Adrenal gland (tissue), 12 donors: Measurements from ENCODE around the gene WDR77. TPM values are rescaled to one million over a fixed set of nuclear protein-coding genes. Genes with fewer than 3 reads are reported as not detected.
A peak's percentile ranks its signal among the peaks of the same experiment; 100 is the strongest.

Experiments
- DNase-seq, 7 donors: peaks; one replicate each; pipeline ENCODE4 v3.0.0-alpha.2; 2019 to 2020
- H3K27ac ChIP-seq, 5 donors: fragments of 200-600 bp; sonication (generic) in 4 of 5; 1 replicate in 3 of 5; 2 replicates in 2 of 5; pipeline versions ENCODE4 v1.5.1 to v1.8.0; 2016 to 2020; ENCODE audit warnings: mild to moderate bottlenecking in 1 of 5
- H3K27me3 ChIP-seq: fragments of 200-600 bp; 2 replicates; pipeline ENCODE4 v1.8.0; 2021
- H3K36me3 ChIP-seq, 2 donors: fragments of 200-600 bp; replicated peaks in 1 of 2; 1 replicate in 1 of 2; 2 replicates in 1 of 2; pipeline versions ENCODE4 v1.5.1 to v1.8.0; 2018 to 2022
- H3K4me1 ChIP-seq, 2 donors: fragments of 200-600 bp; replicated peaks in 1 of 2; 1 replicate in 1 of 2; 2 replicates in 1 of 2; pipeline versions ENCODE4 v1.5.1 to v1.8.0; 2018 to 2021
- H3K4me3 ChIP-seq, 4 donors: fragments of 200-600 bp; sonication (generic) in 3 of 4; one replicate each; pipeline ENCODE4 v1.5.1; 2016 to 2018
- H3K9me3 ChIP-seq, 3 donors: fragments of 200-600 bp; sonication (generic) in 1 of 3; replicated peaks in 1 of 3; 1 replicate in 2 of 3; 2 replicates in 1 of 3; pipeline versions ENCODE4 v1.5.1 to v1.8.0; 2016 to 2021
- POLR2A ChIP-seq, 2 donors: fragments of 450-650 bp; IDR thresholded peaks; one replicate each; pipeline ENCODE4 v1.6.1; 2017; ENCODE audit warnings: antibody characterized with exemption in 2 of 2, mild to moderate bottlenecking in 2 of 2, moderate library complexity in 1 of 2
- WGBS, 4 donors: extraction: QIAGEN DNeasy Blood & Tissue Kit in 2 of 4; methylation state at CpG; one replicate each; pipeline versions ENCODE4 v1.1.5 to v1.1.7; 2013 to 2017; 5-methylcytosine and 5-hydroxymethylcytosine counted together
- intact Hi-C, 2 donors: fragments of 100-400 bp; cut with DNase I; formaldehyde crosslinking; loops; one replicate each; pipeline versions ENCODE4 v1.14.1 to v1.15.0; 2022 to 2023
- polyA plus RNA-seq, 3 donors: library from polyadenylated mRNA; stranded (reverse); fragments of 200-250 nt in 2 of 3; fragments of 350-450 nt in 1 of 3; fragmentation: Illumina TruSeq in 1 of 3; extraction: RNeasy Lipid Tissue Mini Kit (QIAGEN cat#74804) in 1 of 3; gene quantifications; one replicate each; pipeline ENCODE4 v1.2.3, GENCODE V29; 2013 to 2014
- total RNA-seq, 9 donors: library from RNA; depleted of rRNA in 4 of 9; stranded (reverse); fragments of >200 nt in 4 of 9; fragments of 120-200 nt in 1 of 9; fragmentation: NEBNext Ultra II Directional in 1 of 9; extraction: Animal tissue kit (Norgen Biotek cat#: 25700) in 1 of 9; gene quantifications; one replicate each; pipeline versions ENCODE4 v1.1.0 to v1.2.4, GENCODE V29; 2013 to 2023
- TF ChIP-seq, protein P1 (sequence below), 6 experiments: fragments of 450-650 bp in 4 of 6; fragments of 200-600 bp in 2 of 6; sonication (generic) in 1 of 6; IDR thresholded peaks; 1 replicate in 5 of 6; 2 replicates in 1 of 6; pipeline versions ENCODE4 v1.5.1 to v1.8.0; 2016 to 2021; ENCODE audit warnings: antibody characterized with exemption in 6 of 6, mild to moderate bottlenecking in 2 of 6, moderate library complexity in 1 of 6
- donor health status: healthy with polysubstance abuse.
- donor health status: Bipolar disorder and iron deficiency.
- donor health status: DM: yes; HTN: yes; CAD: no.
- donor health status: DM: no; HTN: no; CAD: no.
- donor health status: DM: no; HTN: no; CAD: no.
- donor health status: DM: yes; HTN: yes; CAD: no.

WDR77 gene
- total and polyA plus RNA-seq, 12 donors, result 19.8 to 66.8 (median 28.3) TPM

DNA sequence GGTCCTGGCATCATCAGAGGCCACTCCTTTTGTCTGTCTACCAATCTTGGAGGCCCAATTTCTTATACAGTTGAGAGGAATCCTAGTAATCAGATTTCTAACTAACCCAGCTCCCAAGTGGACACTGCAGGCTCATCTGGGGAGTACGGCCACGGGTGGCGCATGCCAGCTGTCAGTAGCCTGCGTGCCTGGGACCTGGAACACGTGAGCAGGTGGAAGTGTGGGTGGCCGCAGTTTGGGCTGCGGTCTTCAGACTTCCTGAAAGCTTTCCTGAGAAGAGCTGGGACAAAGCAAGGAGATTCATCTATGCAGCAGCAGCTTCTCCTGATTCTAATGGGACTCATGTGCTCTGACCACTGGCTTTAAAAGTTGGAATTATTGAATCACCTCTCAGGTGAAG is 42.0 kb upstream of the WDR77 start:
- Histone ChIP-seq H3K4me1 (peaks cover 0 to 4% of the 10 kb centered on the region in 2 donors), H3K27ac (peak overlapping the region in 2 of 5 donors; percentile 65 to 86), H3K9me3 (no peaks in the 10 kb centered on the region), H3K36me3 (no peaks in the 10 kb centered on the region), H3K4me3 (no peak overlapping the region), H3K27me3 (no peaks in the 10 kb centered on the region)
- DNase-seq, result no peak
- intact Hi-C loops, result no loop called here
- TF ChIP-seq POLR2A (IDR thresholded peaks at IDR 0.05), result no peak
- TF ChIP-seq, protein P1, sequence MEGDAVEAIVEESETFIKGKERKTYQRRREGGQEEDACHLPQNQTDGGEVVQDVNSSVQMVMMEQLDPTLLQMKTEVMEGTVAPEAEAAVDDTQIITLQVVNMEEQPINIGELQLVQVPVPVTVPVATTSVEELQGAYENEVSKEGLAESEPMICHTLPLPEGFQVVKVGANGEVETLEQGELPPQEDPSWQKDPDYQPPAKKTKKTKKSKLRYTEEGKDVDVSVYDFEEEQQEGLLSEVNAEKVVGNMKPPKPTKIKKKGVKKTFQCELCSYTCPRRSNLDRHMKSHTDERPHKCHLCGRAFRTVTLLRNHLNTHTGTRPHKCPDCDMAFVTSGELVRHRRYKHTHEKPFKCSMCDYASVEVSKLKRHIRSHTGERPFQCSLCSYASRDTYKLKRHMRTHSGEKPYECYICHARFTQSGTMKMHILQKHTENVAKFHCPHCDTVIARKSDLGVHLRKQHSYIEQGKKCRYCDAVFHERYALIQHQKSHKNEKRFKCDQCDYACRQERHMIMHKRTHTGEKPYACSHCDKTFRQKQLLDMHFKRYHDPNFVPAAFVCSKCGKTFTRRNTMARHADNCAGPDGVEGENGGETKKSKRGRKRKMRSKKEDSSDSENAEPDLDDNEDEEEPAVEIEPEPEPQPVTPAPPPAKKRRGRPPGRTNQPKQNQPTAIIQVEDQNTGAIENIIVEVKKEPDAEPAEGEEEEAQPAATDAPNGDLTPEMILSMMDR (IDR thresholded peaks at IDR 0.05), result no peak
- 79 to 100% (median 81%) methylated on average over 2 to 7 of the region's 7 CpGs for WGBS, 4 donors

DNA sequence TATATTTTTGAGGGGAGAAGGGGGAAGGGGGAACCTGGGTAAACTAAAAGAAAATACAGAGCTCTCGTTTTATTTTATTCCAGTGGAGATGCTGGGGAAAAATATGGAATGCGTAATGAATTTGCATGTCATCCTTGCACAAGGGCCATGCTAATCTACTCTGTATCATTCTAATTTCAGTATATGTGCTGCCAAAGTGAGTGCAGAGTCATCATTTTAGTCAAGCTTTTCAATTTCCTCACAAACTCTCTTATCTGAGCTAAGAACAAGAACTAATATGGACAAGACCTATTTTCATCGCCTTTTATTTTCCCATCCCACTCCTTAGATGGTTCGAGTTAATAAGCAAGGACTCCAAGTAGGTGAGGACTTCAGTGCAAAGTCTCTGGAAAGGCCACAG is 41.2 kb upstream of the WDR77 start:
- intact Hi-C loops, result no loop called here
- DNase-seq, result no peak
- Histone ChIP-seq H3K36me3 (no peaks in the 10 kb centered on the region), H3K27me3 (no peaks in the 10 kb centered on the region), H3K4me3 (no peak overlapping the region), H3K4me1 (peaks cover 0 to 4% of the 10 kb centered on the region in 2 donors), H3K27ac (peak overlapping the region; percentile 18 to 86 (median 36)), H3K9me3 (no peaks in the 10 kb centered on the region)
- 80 to 84% (median 82%) methylated on average over 4 of the region's 4 CpGs for WGBS, 4 donors
- TF ChIP-seq, protein P1 (IDR thresholded peaks at IDR 0.05), result no peak
- no peak for TF ChIP-seq POLR2A (IDR thresholded peaks at IDR 0.05)

DNA sequence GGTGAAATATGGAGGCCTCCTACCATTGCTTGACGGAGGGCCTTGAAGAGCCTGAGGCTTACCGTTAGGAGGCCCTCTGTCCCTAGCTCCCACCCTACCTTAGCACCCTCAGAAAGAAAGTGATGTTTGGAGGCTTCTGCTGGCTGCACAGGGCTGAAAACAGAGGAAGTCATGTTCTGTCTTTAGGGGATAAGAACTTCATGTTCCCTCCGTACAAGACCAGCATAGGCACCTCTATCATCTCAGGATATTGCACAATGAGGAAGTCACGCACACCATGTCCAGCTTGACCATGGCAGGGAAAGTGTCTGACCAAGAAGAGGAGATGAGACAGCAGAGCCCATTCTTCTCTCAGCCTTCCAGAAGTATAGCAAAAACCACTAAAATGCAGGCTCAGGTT is 40.5 kb upstream of the WDR77 start:
- no peaks in the 10 kb centered on the region for H3K36me3 ChIP-seq
- 57 to 68% (median 64%) methylated on average over 4 of the region's 4 CpGs for WGBS, 4 donors
- intact Hi-C loops, result no loop called here
- peaks cover 0 to 4% of the 10 kb centered on the region in 2 donors for H3K4me1 ChIP-seq
- no peaks in the 10 kb centered on the region for H3K27me3 ChIP-seq
- TF ChIP-seq POLR2A (IDR thresholded peaks at IDR 0.05), result peak in 1 of 2 donors; percentile 33
- TF ChIP-seq, protein P1 (IDR thresholded peaks at IDR 0.05), result no peak
- H3K9me3 ChIP-seq, result no peaks in the 10 kb centered on the region
- H3K27ac ChIP-seq, result peak overlapping the region; percentile 48 to 86 (median 58)
- DNase-seq, result peak in 6 of 7 donors; percentile 35 to 75 (median 56)
- no peak overlapping the region for H3K4me3 ChIP-seq

DNA sequence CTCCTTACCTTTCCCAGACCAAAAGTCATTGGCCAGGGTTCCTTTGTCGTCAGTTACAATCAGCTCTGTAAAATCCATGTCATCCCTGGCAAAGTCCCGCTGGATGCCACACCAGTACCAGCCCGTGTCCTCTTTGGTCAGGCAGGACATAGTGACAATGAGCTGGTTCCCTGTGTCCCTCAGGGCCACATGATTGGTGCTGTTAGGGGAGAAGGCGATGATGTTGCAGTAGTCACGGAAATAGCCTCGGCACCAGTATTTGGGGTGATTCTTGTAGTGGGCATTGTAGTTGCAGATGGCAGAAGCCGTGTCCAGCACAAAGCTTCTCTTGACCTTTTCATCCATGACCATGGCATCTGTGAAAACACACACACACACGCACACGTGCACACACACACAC is 39.6 kb upstream of the WDR77 start:
- Histone ChIP-seq H3K4me3 (no peak overlapping the region), H3K27ac (peak overlapping the region; percentile 53 to 86 (median 58)), H3K4me1 (peaks cover 0 to 4% of the 10 kb centered on the region in 2 donors), H3K27me3 (no peaks in the 10 kb centered on the region), H3K36me3 (no peaks in the 10 kb centered on the region), H3K9me3 (no peaks in the 10 kb centered on the region)
- no peak for DNase-seq
- intact Hi-C loops, result no loop called here
- 81 to 87% (median 85%) methylated on average over 5 to 9 of the region's 9 CpGs for WGBS, 4 donors
- TF ChIP-seq, protein P1 (IDR thresholded peaks at IDR 0.05), result no peak
- TF ChIP-seq POLR2A (IDR thresholded peaks at IDR 0.05), result no peak
